Caco-2 (cell line): ENCODE data around the gene BAHCC1. TPM values are rescaled to one million over a fixed set of nuclear protein-coding genes. Genes with fewer than 3 reads are reported as not detected.

Experiments
- BruUV-seq: library from RNA; stranded (reverse); fragments of 400-500 nt; replicated peaks from 2 replicates; lab custom pipeline; 2021; lab: Mats Ljungman, UMichigan
- CTCF ChIA-PET: fragments of 300-600 bp; sonication (Branson Sonifier 250); formaldehyde crosslinking; loops from one replicate; lab custom pipeline; 2022; ENCODE audit warnings: antibody characterized with exemption; lab: Charles Lee
- POLR2A ChIA-PET: fragments of 300-600 bp; sonication (Branson Sonifier 250); formaldehyde crosslinking; loops from one replicate; lab custom pipeline; 2022; ENCODE audit warnings: antibody characterized with exemption; lab: Charles Lee
- DNase-seq, 2 experiments: peaks; one replicate each; pipeline versions ENCODE4 v3.0.0 to v3.0.0-alpha.2; 2020 to 2022
- H3K27me3 ChIP-seq: replicated peaks from 2 replicates; pipeline ENCODE4 v1.6.0; 2011; ENCODE audit warnings: low read length; ENCODE audit not compliant: control insufficient read depth, insufficient read depth
- H3K36me3 ChIP-seq: 2 replicates; pipeline ENCODE4 v1.5.1; 2011; ENCODE audit warnings: low read length; ENCODE audit not compliant: control insufficient read depth, insufficient read depth
- H3K4me1 ChIP-seq: fragments of 250-450 bp; sonication (Bioruptor Pico); 2 replicates; pipeline ENCODE4 v1.5.1; 2020; ENCODE audit warnings: mild to moderate bottlenecking
- H3K4me3 ChIP-seq: 2 replicates; pipeline ENCODE4 v1.5.1; 2011; ENCODE audit warnings: low read depth, mild to moderate bottlenecking, control low read depth, low read length
- H3K9me3 ChIP-seq: fragments of 250-450 bp; sonication (Bioruptor Pico); 2 replicates; pipeline ENCODE4 v1.5.1; 2020; ENCODE audit warnings: mild to moderate bottlenecking, moderate library complexity
- H3K27ac Mint-ChIP-seq: one replicate; pipeline ENCODE4 v1.8.0; 2022; ENCODE audit warnings: mixed read lengths; ENCODE audit not compliant: unreplicated experiment
- H3K27me3 Mint-ChIP-seq: one replicate; pipeline ENCODE4 v1.8.0; 2022; ENCODE audit warnings: mixed read lengths; ENCODE audit not compliant: insufficient read depth, unreplicated experiment
- H3K36me3 Mint-ChIP-seq: one replicate; pipeline ENCODE4 v1.8.0; 2022; ENCODE audit warnings: mild to moderate bottlenecking, mixed read lengths; ENCODE audit not compliant: insufficient read depth, unreplicated experiment
- H3K4me1 Mint-ChIP-seq: one replicate; pipeline ENCODE4 v1.8.0; 2022; ENCODE audit warnings: low read depth, mixed read lengths; ENCODE audit not compliant: unreplicated experiment
- H3K4me3 Mint-ChIP-seq: one replicate; pipeline ENCODE4 v1.8.0; 2022; ENCODE audit warnings: mild to moderate bottlenecking, moderate library complexity, mixed read lengths; ENCODE audit not compliant: unreplicated experiment
- H3K9me3 Mint-ChIP-seq: one replicate; pipeline ENCODE4 v1.8.0; 2022; ENCODE audit warnings: mixed read lengths; ENCODE audit not compliant: unreplicated experiment
- intact Hi-C: fragments of 100-400 bp; cut with micrococcal nuclease; formaldehyde crosslinking; loops from one replicate; pipeline ENCODE4 v1.10.0; 2022; ENCODE audit not compliant: unreplicated experiment
- total RNA-seq: library from RNA; stranded (reverse); gene quantifications from 2 replicates; pipeline ENCODE4 v1.2.3, GENCODE V29; 2022
- TF ChIP-seq, protein P1 (sequence below), 2 experiments: fragments of 200-600 bp in 1 of 2; IDR thresholded peaks; 1 replicate in 1 of 2; 2 replicates in 1 of 2; pipeline versions ENCODE4 v1.5.1 to v1.8.0; 2011 to 2022; ENCODE audit warnings: antibody characterized with exemption in 1 of 2, control low read depth in 1 of 2, inconsistent platforms in 1 of 2, low read depth in 1 of 2, low read length in 1 of 2, mild to moderate bottlenecking in 1 of 2, moderate library complexity in 1 of 2; ENCODE audit not compliant: insufficient read depth in 1 of 2, severe bottlenecking in 1 of 2, unreplicated experiment in 1 of 2

The BAHCC1 gene
- total RNA-seq, 1 experiment from 2014 or later: 10.2 TPM

DNA sequence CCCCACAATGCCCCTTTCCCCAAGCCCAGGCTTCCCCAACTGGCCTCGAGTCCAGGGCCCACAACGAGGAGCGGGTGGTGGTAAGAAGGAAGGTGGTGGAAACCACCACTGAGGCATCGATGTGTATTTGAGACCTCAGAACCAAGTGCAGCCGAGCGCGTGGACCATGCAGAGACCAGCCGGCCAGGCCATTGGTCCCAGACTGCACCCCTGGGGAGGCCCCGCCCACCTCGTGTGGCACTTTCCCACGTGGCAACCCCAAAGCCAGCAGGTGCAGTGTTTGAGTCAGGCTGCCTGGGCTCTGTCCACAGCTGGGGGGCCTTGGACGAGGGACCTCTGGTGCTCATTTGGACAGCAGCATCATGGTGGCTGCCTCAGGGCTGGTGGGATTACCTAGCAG, 28.1 kb upstream of the BAHCC1 start:
- no peak for DNase-seq
- H3K27me3 ChIP-seq: no peaks in the 10 kb centered on the region
- peaks cover 10% of the 10 kb centered on the region for H3K4me1 Mint-ChIP-seq
- H3K4me3 Mint-ChIP-seq: no peak overlapping the region
- ChIA-PET CTCF (interaction anchor here (0.6 kb wide), 1 partner anchor 9 kb away, joined by 6 read pairs; no protein-coding TSS in a partner anchor), POLR2A (interaction anchor here (0.6 kb wide), 1 partner anchor 493 kb away, joined by 3 read pairs; the partner anchor contains the start of gene P4HB)
- H3K4me1 ChIP-seq: peaks cover 9% of the 10 kb centered on the region
- intact Hi-C loops: no loop called here
- H3K27ac Mint-ChIP-seq: no peak overlapping the region
- no peak overlapping the region for H3K4me3 ChIP-seq
- BruUV-seq: no TSS peak
- no peaks in the 10 kb centered on the region for H3K9me3 Mint-ChIP-seq
- no peaks in the 10 kb centered on the region for H3K36me3 ChIP-seq
- H3K27me3 Mint-ChIP-seq: no peaks in the 10 kb centered on the region
- H3K36me3 Mint-ChIP-seq: no peaks in the 10 kb centered on the region
- TF ChIP-seq, protein P1, sequence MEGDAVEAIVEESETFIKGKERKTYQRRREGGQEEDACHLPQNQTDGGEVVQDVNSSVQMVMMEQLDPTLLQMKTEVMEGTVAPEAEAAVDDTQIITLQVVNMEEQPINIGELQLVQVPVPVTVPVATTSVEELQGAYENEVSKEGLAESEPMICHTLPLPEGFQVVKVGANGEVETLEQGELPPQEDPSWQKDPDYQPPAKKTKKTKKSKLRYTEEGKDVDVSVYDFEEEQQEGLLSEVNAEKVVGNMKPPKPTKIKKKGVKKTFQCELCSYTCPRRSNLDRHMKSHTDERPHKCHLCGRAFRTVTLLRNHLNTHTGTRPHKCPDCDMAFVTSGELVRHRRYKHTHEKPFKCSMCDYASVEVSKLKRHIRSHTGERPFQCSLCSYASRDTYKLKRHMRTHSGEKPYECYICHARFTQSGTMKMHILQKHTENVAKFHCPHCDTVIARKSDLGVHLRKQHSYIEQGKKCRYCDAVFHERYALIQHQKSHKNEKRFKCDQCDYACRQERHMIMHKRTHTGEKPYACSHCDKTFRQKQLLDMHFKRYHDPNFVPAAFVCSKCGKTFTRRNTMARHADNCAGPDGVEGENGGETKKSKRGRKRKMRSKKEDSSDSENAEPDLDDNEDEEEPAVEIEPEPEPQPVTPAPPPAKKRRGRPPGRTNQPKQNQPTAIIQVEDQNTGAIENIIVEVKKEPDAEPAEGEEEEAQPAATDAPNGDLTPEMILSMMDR (IDR thresholded peaks at IDR 0.05; ENCODE audit: insufficient read depth in 1 of 2, low read depth in 1 of 2, low read length in 1 of 2, severe bottlenecking in 1 of 2, unreplicated experiment in 1 of 2): no peak
- H3K9me3 ChIP-seq: no peaks in the 10 kb centered on the region

DNA sequence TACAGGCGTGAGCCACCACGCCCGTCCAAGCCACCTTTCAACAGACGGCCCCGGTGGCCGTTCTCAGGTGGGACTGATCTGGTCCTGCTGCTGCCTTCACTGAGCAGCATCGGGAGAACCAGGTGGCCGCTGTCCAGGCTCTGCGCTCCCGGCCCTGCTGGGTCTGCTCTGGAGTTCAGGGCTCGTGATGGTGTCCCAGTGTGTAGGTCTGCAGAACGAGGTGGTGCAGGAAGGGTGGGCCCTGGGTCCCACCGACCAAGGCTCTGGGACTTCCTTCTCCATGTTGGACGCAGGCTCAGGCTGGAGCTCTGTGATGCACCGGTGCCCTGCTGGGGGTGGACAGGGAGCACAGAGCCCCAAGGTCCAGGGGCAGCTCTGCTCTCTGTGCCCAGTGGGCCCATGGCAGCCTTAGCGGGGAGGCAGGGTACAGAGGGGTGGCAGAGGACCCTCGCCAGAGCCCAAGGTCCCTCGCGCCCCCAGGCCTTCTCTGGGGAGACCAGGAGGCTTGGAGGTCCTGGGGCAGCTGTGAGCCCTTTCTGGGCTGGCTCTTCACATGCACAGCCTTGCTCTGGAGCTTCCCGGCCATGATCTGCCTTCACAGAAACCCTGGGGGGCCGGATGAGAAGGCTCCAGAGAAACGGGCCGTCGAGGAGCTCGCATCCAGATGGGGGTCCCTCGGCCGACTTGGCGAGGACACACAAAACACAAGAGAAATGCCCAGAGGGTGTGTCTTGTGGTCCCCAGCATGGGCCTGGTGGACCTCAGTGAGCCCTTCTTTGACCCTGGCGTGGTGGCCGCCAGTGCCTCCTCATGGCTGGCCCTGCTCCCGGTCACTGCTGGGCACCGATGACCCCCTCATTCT, 26.9 kb upstream of the BAHCC1 start:
- H3K27ac Mint-ChIP-seq: no peak overlapping the region
- H3K27me3 ChIP-seq: no peaks in the 10 kb centered on the region
- CTCF ChIA-PET: no interaction called here

DNA sequence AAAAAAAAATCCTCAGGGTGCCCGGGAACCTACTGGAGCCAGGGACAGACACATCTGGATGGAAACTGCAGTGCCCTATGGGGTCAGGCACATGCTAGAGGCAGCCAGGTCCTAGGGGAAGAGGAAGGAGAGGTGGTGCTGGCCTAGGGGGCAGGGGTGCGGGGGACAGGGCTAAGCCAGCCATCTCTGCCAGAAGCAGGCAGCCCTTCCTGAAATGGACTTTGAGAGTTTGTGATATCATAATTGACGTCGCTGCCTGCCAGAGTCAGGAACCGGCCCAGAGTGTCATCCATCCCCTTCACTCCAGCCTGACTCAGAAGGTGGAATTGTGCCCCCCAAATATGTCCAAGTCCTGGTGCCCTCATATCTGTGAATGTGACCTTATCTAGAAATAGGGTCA, 25.0 kb upstream of the BAHCC1 start:
- no peaks in the 10 kb centered on the region for H3K27me3 ChIP-seq
- no TSS peak for BruUV-seq
- H3K4me1 ChIP-seq: peaks cover 12% of the 10 kb centered on the region
- H3K27ac Mint-ChIP-seq: no peak overlapping the region
- H3K4me3 ChIP-seq: no peak overlapping the region
- intact Hi-C loops: no loop called here
- H3K4me1 Mint-ChIP-seq: peaks cover 8% of the 10 kb centered on the region
- no peak for DNase-seq
- H3K36me3 ChIP-seq: no peaks in the 10 kb centered on the region
- no peak overlapping the region for H3K4me3 Mint-ChIP-seq
- ChIA-PET POLR2A (no interaction called here), CTCF (no interaction called here)
- no peaks in the 10 kb centered on the region for H3K9me3 ChIP-seq
- H3K27me3 Mint-ChIP-seq: no peaks in the 10 kb centered on the region
- no peaks in the 10 kb centered on the region for H3K36me3 Mint-ChIP-seq
- TF ChIP-seq, protein P1 (IDR thresholded peaks at IDR 0.05; ENCODE audit: insufficient read depth in 1 of 2, low read depth in 1 of 2, low read length in 1 of 2, severe bottlenecking in 1 of 2, unreplicated experiment in 1 of 2): no peak
- no peaks in the 10 kb centered on the region for H3K9me3 Mint-ChIP-seq

More for the DNA sequence above, 26.9 kb upstream of the BAHCC1 start:
- Mint-ChIP-seq H3K4me3 (no peak overlapping the region), H3K36me3 (no peaks in the 10 kb centered on the region), H3K27me3 (no peaks in the 10 kb centered on the region), H3K9me3 (no peaks in the 10 kb centered on the region), H3K4me1 (peaks cover 8% of the 10 kb centered on the region)
- BruUV-seq: no TSS peak
- H3K4me1 ChIP-seq: peaks cover 12% of the 10 kb centered on the region
- H3K36me3 ChIP-seq: no peaks in the 10 kb centered on the region
- intact Hi-C loops: no loop called here
- H3K9me3 ChIP-seq: no peaks in the 10 kb centered on the region
- DNase-seq: no peak
- TF ChIP-seq, protein P1 (IDR thresholded peaks at IDR 0.05; ENCODE audit: insufficient read depth in 1 of 2, low read depth in 1 of 2, low read length in 1 of 2, severe bottlenecking in 1 of 2, unreplicated experiment in 1 of 2): no peak
- no peak overlapping the region for H3K4me3 ChIP-seq
- POLR2A ChIA-PET: no interaction called here
